Calu3 (cell line): ENCODE data around the gene TUBA1A. TPM values are rescaled to one million over a fixed set of nuclear protein-coding genes. Genes with fewer than 3 reads are reported as not detected.

Experiments used
- BruUV-seq: library from RNA; stranded (reverse); fragments of 400-500 nt; replicated peaks from 2 replicates; lab custom pipeline; 2021; lab: Mats Ljungman, UMichigan
- CTCF ChIA-PET: fragments of 300-600 bp; sonication (Branson Sonifier 250); formaldehyde crosslinking; loops from one replicate; lab custom pipeline; 2022; ENCODE audit warnings: antibody characterized with exemption; lab: Charles Lee
- DNase-seq: peaks from one replicate; pipeline ENCODE4 v3.0.0; 2022
- H3K27ac Mint-ChIP-seq: one replicate; pipeline ENCODE4 v1.8.0; 2022; ENCODE audit warnings: mixed read lengths; ENCODE audit not compliant: unreplicated experiment
- H3K27me3 Mint-ChIP-seq: one replicate; pipeline ENCODE4 v1.8.0; 2022; ENCODE audit warnings: mixed read lengths; ENCODE audit not compliant: unreplicated experiment
- H3K36me3 Mint-ChIP-seq: one replicate; pipeline ENCODE4 v1.8.0; 2022; ENCODE audit warnings: mild to moderate bottlenecking, moderate library complexity, mixed read lengths; ENCODE audit not compliant: insufficient read depth, unreplicated experiment
- H3K4me1 Mint-ChIP-seq: one replicate; pipeline ENCODE4 v1.8.0; 2022; ENCODE audit warnings: mild to moderate bottlenecking, low read depth, mixed read lengths; ENCODE audit not compliant: unreplicated experiment
- H3K4me3 Mint-ChIP-seq: one replicate; pipeline ENCODE4 v1.8.0; 2022; ENCODE audit warnings: mild to moderate bottlenecking, low read depth, moderate library complexity, mixed read lengths; ENCODE audit not compliant: unreplicated experiment
- H3K9me3 Mint-ChIP-seq: one replicate; pipeline ENCODE4 v1.8.0; 2022; ENCODE audit warnings: low read depth, mixed read lengths; ENCODE audit not compliant: unreplicated experiment
- intact Hi-C: fragments of 100-400 bp; cut with micrococcal nuclease; formaldehyde crosslinking; loops from one replicate; pipeline ENCODE4 v1.10.0; 2022; ENCODE audit not compliant: unreplicated experiment
- total RNA-seq: library from RNA; stranded (reverse); gene quantifications from 2 replicates; pipeline ENCODE4 v1.2.3, GENCODE V29; 2022
- TF ChIP-seq, protein P1 (sequence below): fragments of 200-600 bp; IDR thresholded peaks from one replicate; pipeline ENCODE4 v1.8.0; 2022; ENCODE audit warnings: antibody characterized with exemption; ENCODE audit not compliant: unreplicated experiment

Gene TUBA1A
- total RNA-seq, 1 experiment from 2014 or later = 9.2 TPM

DNA sequence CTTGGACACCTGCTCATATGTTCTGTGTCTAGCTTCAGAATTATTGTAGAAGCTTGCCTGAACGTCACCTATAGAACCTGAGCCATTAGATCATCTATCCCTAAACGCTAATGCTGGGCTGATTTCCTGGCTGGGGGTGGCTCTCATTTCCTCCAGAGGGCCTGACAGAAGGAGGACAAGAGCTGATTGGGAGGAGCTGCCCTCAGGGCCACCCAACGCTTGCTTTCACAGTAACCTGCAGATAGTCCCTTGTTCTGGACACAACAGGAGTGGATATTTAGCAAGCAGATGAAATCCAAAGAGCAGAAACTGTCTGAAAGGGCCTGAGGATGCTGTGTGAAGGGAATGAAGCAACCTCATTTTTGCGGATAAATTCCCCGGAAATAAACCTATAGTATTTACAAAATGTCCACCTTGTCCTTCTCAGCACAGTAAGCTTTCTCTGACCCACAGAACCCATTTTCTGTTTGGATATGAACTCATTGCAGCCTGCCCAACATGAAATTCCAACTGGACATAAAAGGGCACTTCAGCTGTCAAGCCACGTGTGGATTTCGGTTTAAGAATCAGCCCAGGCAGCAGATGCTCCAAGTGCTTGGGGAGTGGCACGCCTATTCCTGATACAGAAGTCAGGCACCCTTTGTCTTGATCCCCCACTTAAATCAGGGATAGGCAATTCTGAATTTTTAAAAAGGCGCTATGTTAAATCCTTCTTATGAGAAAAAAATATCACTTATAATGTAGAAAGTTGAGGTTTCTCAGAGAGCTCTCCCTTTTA lies 43.2 kb upstream of the TUBA1A start:
- Mint-ChIP-seq H3K27me3 (no peaks in the 10 kb centered on the region), H3K27ac (no peak overlapping the region)
- intact Hi-C loops = no loop called here

DNA sequence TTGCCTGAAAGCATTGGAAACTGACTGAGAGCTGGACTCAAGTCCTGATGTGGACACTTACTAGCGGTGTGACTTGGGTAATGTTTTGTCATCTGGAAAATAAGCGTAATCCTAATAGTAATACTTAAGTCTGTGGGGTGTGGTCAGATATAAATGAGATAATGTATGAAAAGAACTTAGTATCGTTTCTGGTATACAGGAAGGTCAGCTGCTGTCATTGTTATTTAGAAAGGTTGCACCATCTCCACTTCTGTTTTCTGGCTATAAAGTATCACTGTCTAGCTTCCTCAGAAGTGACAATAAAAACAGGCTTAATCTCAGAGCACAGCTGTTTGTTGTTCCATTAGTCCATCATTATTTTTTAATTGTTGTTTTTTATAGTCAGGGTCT lies 41.9 kb upstream of the TUBA1A start:
- TF ChIP-seq, protein P1, sequence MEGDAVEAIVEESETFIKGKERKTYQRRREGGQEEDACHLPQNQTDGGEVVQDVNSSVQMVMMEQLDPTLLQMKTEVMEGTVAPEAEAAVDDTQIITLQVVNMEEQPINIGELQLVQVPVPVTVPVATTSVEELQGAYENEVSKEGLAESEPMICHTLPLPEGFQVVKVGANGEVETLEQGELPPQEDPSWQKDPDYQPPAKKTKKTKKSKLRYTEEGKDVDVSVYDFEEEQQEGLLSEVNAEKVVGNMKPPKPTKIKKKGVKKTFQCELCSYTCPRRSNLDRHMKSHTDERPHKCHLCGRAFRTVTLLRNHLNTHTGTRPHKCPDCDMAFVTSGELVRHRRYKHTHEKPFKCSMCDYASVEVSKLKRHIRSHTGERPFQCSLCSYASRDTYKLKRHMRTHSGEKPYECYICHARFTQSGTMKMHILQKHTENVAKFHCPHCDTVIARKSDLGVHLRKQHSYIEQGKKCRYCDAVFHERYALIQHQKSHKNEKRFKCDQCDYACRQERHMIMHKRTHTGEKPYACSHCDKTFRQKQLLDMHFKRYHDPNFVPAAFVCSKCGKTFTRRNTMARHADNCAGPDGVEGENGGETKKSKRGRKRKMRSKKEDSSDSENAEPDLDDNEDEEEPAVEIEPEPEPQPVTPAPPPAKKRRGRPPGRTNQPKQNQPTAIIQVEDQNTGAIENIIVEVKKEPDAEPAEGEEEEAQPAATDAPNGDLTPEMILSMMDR = no peak
- Mint-ChIP-seq H3K27me3 (no peaks in the 10 kb centered on the region), H3K4me1 (no peaks in the 10 kb centered on the region), H3K4me3 (no peak overlapping the region), H3K36me3 (peaks cover 11% of the 10 kb centered on the region), H3K27ac (no peak overlapping the region), H3K9me3 (no peaks in the 10 kb centered on the region)
- no TSS peak for BruUV-seq
- intact Hi-C loops = no loop called here
- no peak for DNase-seq
- CTCF ChIA-PET = no interaction called here

More for the DNA sequence above, 43.2 kb upstream of the TUBA1A start:
- TF ChIP-seq, protein P1 = no peak
- CTCF ChIA-PET = interaction anchor here (0.6 kb wide), 1 partner anchor 172 kb away, joined by 4 read pairs; no protein-coding TSS in a partner anchor
- H3K4me3 Mint-ChIP-seq = no peak overlapping the region
- no peak for DNase-seq
- H3K9me3 Mint-ChIP-seq = no peaks in the 10 kb centered on the region
- no TSS peak for BruUV-seq
- H3K4me1 Mint-ChIP-seq = no peaks in the 10 kb centered on the region
- peaks cover 11% of the 10 kb centered on the region for H3K36me3 Mint-ChIP-seq

DNA sequence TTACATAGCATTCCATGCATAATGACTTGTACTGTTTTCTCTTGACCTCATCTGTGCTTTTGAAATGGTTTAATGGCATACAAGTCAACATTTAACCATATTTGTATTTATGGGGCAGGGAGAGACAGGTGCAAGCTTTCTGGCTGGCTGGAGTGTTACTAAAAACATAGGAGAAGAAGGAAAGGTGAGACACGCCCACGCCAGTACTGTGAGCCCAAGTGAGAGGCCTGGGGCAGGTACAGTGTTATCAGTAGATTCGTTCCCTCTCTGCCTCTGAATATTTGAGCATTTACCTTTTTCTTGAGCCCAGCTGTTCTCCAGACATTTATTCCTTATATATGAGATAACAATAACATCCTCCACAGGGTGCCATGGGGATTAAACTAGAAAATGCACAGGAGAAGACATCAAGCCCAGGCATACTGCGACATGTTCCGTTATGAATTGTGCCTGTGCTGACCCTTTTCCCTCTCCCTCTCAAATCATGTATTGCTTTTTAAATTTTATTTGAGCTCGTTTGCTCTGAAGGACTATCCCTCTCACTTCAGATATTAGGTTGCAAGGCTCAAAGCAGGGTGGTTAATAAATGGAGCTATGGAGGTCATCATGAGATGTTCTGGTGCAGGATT lies 41.4 kb upstream of the TUBA1A start:
- Mint-ChIP-seq H3K27ac (no peak overlapping the region), H3K9me3 (no peaks in the 10 kb centered on the region), H3K4me1 (no peaks in the 10 kb centered on the region), H3K27me3 (no peaks in the 10 kb centered on the region), H3K4me3 (no peak overlapping the region), H3K36me3 (peaks cover 10% of the 10 kb centered on the region)
- intact Hi-C loops = no loop called here
- CTCF ChIA-PET = no interaction called here
- DNase-seq = no peak
- no TSS peak for BruUV-seq
- TF ChIP-seq, protein P1 = no peak

DNA sequence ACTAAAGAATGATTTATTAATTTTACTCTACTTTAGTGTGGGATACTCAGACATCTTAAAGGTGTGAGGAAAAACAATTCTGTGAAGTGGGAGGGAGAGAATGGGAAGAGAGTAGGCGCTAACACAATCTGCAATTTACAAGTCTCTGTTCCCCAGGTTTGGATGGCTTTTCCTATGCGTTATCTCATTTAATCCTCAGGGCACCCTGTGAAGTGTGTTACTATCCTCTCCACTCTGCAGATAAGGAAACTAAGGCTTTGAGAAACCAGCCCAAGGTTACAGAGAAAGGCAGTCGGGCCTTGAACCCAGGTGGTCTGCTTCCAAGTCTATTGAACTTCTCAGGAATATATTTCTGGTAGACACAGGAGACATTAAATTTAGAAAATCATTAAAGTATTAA lies 39.8 kb upstream of the TUBA1A start:
- Mint-ChIP-seq H3K27me3 (no peaks in the 10 kb centered on the region), H3K36me3 (no peaks in the 10 kb centered on the region), H3K4me1 (no peaks in the 10 kb centered on the region), H3K27ac (no peak overlapping the region), H3K4me3 (no peak overlapping the region), H3K9me3 (no peaks in the 10 kb centered on the region)
- TF ChIP-seq, protein P1 = no peak
- BruUV-seq = no TSS peak
- intact Hi-C loops = no loop called here
- CTCF ChIA-PET = no interaction called here
- DNase-seq = no peak
